ENCODE data around the gene TRMT2A.

- TF ChIP-seq CTCF (optimal IDR thresholded peaks at IDR 0.05 in 1 of 3, IDR thresholded peaks at IDR 0.05 in 1 of 3, conservative IDR thresholded peaks at IDR 0.05 in 1 of 3; ENCODE audit: extremely low read depth in 1 of 3, insufficient read depth in 2 of 3, low read length in 3 of 3) (no peak), EZH2 (IDR thresholded peaks at IDR 0.05; ENCODE audit: low read length) (no peak)
Measured at GRCh38 chr22:20132686-20133246, 15.7 kb upstream of the TRMT2A start.

Data from keratinocyte (primary cell).